ENCODE measurements around the gene MRPS27. TPM values are rescaled to one million over a fixed set of nuclear protein-coding genes. Genes with fewer than 3 reads are reported as not detected.
A peak's percentile ranks its signal among the peaks of the same experiment; 100 is the strongest.
"Not testable (repeated sequence)": the region's sequence is repeated elsewhere in the genome, so short reads cannot be mapped to it uniquely, and the experiment has no call there.

The MRPS27 gene
- total RNA-seq, 6 experiments from 2014 or later = 28.6 to 40.3 (median 36.0) TPM

- Histone ChIP-seq H3K9me3 (no peaks in the 10 kb centered on the region), H3K4me1 (peaks cover 0 to 9% (median 0%) of the 10 kb centered on the region in 4 donors), H3K27me3 (no peaks in the 10 kb centered on the region), H3K36me3 (peaks cover 0 to 25% (median 7%) of the 10 kb centered on the region in 4 donors), H3K27ac (no peak overlapping the region), H3K4me3 (no peak overlapping the region)
- no peak for DNase-seq
- TF ChIP-seq CTCF (IDR thresholded peaks at IDR 0.05) (no peak), POLR2A (IDR thresholded peaks at IDR 0.05) (no peak)
- no peak for ATAC-seq
- WGBS (ENCODE audit: insufficient coverage, low coverage, low lambda C conversion rate, missing lambda C conversion rate) = 84% methylated on average over 4 of the region's 4 CpGs
- intact Hi-C loops (cut with DNase I) = no loop called here
Measured at GRCh38 chr5:72325566-72326305, 5.7 kb upstream of the MRPS27 start.

DNA sequence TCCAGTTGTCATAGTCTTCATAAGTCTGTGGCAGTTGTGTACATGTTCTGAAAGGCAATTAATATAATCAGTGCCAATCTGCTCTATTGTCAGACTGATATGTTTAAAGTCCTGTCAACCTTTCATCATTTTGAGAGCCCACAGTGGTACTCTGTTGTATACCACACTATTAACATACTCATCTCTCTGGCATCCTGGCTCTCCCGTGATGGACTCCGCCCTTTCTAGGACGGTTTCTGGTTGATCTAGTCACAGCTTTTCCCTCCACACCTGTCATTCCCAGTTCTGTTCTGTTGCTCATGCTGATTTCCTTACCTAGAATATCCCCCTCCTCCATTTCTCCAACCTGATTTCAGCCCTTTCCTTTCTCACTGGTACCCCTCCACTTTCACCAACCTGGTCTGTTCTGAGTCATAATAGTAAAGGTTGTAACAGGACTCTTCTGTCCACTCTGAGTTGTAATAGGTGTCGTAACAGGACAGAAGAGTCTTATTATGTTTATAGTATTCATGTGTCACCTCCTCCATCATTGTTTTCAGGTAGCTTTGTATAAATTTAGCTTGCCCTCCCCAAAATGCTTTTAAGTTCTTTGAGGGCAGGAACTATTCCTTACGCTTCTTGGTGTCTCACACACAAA is 4.3 kb upstream of the MRPS27 start:
- Histone ChIP-seq H3K27me3 (no peaks in the 10 kb centered on the region), H3K9me3 (no peaks in the 10 kb centered on the region), H3K4me3 (no peak overlapping the region), H3K36me3 (peaks cover 0 to 19% (median 7%) of the 10 kb centered on the region in 4 donors), H3K27ac (no peak overlapping the region), H3K4me1 (peaks cover 0 to 11% (median 0%) of the 10 kb centered on the region in 4 donors)
- no peak for DNase-seq
- intact Hi-C loops (cut with DNase I) = no loop called here
- no peak for ATAC-seq
- TF ChIP-seq POLR2A (IDR thresholded peaks at IDR 0.05) = no peak
- no peak for TF ChIP-seq CTCF (IDR thresholded peaks at IDR 0.05)
- WGBS (ENCODE audit: insufficient coverage, low coverage, low lambda C conversion rate, missing lambda C conversion rate) = 97% methylated on average over 5 of the region's 5 CpGs

DNA sequence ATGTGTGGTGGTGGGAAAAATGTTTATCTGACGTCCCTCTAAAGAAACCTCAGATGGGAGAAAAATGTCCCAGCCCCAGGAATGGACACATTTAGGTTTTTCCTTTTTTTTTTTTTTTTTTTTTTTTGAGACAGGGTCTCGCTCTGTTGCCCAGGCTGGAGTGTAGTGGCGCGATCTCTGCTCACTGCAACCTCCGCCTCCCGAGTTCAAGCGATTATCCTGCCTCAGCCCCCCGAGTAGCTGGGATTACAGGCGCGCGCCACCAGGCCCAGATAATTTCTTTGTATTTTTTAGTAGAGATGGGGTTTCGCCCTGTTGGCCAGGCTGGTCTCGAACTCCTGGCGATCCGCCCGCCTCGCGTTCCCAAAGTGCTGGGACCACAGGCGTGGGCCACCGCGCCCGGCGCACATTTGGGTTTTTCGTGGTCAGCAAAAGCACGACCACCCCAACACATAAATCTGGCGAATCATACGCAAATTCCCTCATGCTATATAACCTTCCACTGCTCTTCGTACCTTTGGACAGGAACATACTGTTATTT is 535 bp downstream of the MRPS27 start:
- peaks cover 0 to 14% (median 0%) of the 10 kb centered on the region in 4 donors for H3K4me1 ChIP-seq
- H3K9me3 ChIP-seq, H3K36me3 ChIP-seq, H3K27me3 ChIP-seq: not testable (repeated sequence)
- peak overlapping the region; percentile 67 to 97 (median 90) for H3K4me3 ChIP-seq
- peak overlapping the region in 1 of 3 donors; percentile 6 for H3K27ac ChIP-seq
- DNase-seq (peak in 2 of 3 donors; percentile 48 to 63), ATAC-seq (peak in 2 of 4 donors; percentile 8)
- intact Hi-C loops (cut with DNase I) = loop anchor here in 1 of 2 donors (10.0 kb wide), 1 partner anchor 175 kb away; no protein-coding TSS in a partner anchor
- WGBS (ENCODE audit: insufficient coverage, low coverage, low lambda C conversion rate, missing lambda C conversion rate) = 6% methylated on average over 15 of the region's 28 CpGs

DNA sequence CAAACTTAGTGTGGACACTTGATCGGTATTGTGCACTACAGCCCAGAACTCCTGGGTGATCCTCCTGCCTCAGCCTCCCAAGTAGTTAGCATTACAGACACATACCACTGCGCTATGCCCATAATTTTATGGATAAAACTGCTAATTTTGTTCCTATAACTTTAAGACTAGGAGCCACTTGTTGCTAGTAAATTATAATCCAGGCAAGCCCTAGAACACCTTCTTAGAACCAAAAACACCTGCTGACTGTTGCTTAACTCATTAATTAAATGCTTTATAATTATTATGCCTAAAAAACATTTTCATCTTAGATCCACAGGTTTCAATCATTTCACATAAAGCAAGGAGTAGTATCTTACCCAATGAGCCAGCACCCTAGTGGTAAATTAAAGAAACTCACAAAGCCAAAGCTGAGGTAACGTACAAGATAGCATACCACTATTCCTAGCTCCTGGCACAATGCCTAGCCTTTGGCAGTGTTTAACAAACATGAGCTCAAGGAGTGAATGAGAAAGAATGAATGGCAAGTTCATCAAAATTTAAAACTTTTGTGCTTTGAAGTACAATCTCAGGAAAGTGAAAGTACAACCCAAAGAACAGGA is 5.4 kb downstream of the MRPS27 start:
- no peak overlapping the region for H3K4me3 ChIP-seq
- H3K9me3 ChIP-seq = no peaks in the 10 kb centered on the region
- H3K27ac ChIP-seq = no peak overlapping the region
- peaks cover 0 to 25% (median 6%) of the 10 kb centered on the region in 4 donors for H3K36me3 ChIP-seq
- intact Hi-C loops (cut with DNase I) = loop anchor here in 1 of 2 donors (10.0 kb wide), 1 partner anchor 170 kb away; no protein-coding TSS in a partner anchor
- H3K27me3 ChIP-seq = no peaks in the 10 kb centered on the region
- ATAC-seq (peak; percentile 46 to 82 (median 66)), DNase-seq (peak in 1 of 3 donors; percentile 22)
- WGBS (ENCODE audit: insufficient coverage, low coverage, low lambda C conversion rate, missing lambda C conversion rate) = 53% methylated on average over 2 of the region's 3 CpGs
- TF ChIP-seq CTCF (IDR thresholded peaks at IDR 0.05) (peak in 2 of 4 donors; percentile 7 to 16), POLR2A (IDR thresholded peaks at IDR 0.05) (no peak)
- H3K4me1 ChIP-seq = peaks cover 0 to 4% (median 0%) of the 10 kb centered on the region in 4 donors
